Left lung (tissue), 10 donors: Measurements from ENCODE around the gene PRKN. TPM values are rescaled to one million over a fixed set of nuclear protein-coding genes. Genes with fewer than 3 reads are reported as not detected.

Source experiments
- ATAC-seq: fragments of 200-7000 bp; cut with Tn5 transposase; one replicate; pipeline ENCODE4 v1.9.1; 2020; ENCODE audit warnings: moderate library complexity
- DNase-seq, 4 donors: peaks; one replicate each; pipeline ENCODE4 v3.0.0-alpha.2; 2013 to 2020
- H3K27ac ChIP-seq, 2 donors: fragments of 200-600 bp; sonication (generic) in 1 of 2; one replicate each; pipeline versions ENCODE4 v1.5.0 to v1.8.0; 2020 to 2021
- H3K27me3 ChIP-seq, 2 donors: fragments of 200-600 bp; sonication (generic) in 1 of 2; one replicate each; pipeline versions ENCODE4 v1.5.0 to v1.8.0; 2020 to 2021
- H3K36me3 ChIP-seq, 2 donors: fragments of 200-600 bp; sonication (generic) in 1 of 2; one replicate each; pipeline versions ENCODE4 v1.5.0 to v1.8.0; 2020 to 2021
- H3K4me1 ChIP-seq, 2 donors: fragments of 200-600 bp; one replicate each; pipeline ENCODE4 v1.8.0; 2021
- H3K4me3 ChIP-seq, 2 donors: fragments of 200-600 bp; sonication (generic) in 1 of 2; one replicate each; pipeline versions ENCODE4 v1.5.0 to v1.8.0; 2020 to 2021; ENCODE audit warnings: mild to moderate bottlenecking in 1 of 2
- H3K9me3 ChIP-seq, 2 donors: fragments of 200-600 bp; sonication (generic) in 1 of 2; one replicate each; pipeline versions ENCODE4 v1.5.0 to v1.8.0; 2020 to 2021
- intact Hi-C, 2 donors: fragments of 100-400 bp; cut with DNase I; formaldehyde crosslinking; loops; one replicate each; pipeline versions ENCODE4 v1.11.2 to v1.14.2; 2022
- polyA plus RNA-seq, 6 donors: library from polyadenylated mRNA; unstranded; fragments of 120-200 nt; gene quantifications; one replicate each; pipeline ENCODE4 v1.2.1, GENCODE V29; 2013; ENCODE audit not compliant: insufficient read length in 6 of 6
- total RNA-seq, 2 donors: library from RNA; stranded (reverse); fragmentation: NEBNext Ultra II Directional; extraction: Animal tissue kit (Norgen Biotek cat#: 25700); gene quantifications; one replicate each; pipeline ENCODE4 v1.2.1, GENCODE V29; 2021
- TF ChIP-seq, protein P1 (sequence below), 2 donors: fragments of 200-600 bp; sonication (generic) in 1 of 2; IDR thresholded peaks; one replicate each; pipeline versions ENCODE4 v1.5.0 to v1.8.0; 2021; ENCODE audit warnings: antibody characterized with exemption in 2 of 2
- donor health status: DM: no; HTN: yes; CAD: no.
- donor health status: DM: no; HTN: no; CAD: no.

Gene PRKN
- total and polyA plus RNA-seq, 8 donors = 1.9 to 4.3 (median 2.5) TPM

GRCh38 chr6:161696801-161697200 is 1030.8 kb downstream of the PRKN start:
- no peaks in the 10 kb centered on the region for H3K4me1 ChIP-seq
- TF ChIP-seq, protein P1, sequence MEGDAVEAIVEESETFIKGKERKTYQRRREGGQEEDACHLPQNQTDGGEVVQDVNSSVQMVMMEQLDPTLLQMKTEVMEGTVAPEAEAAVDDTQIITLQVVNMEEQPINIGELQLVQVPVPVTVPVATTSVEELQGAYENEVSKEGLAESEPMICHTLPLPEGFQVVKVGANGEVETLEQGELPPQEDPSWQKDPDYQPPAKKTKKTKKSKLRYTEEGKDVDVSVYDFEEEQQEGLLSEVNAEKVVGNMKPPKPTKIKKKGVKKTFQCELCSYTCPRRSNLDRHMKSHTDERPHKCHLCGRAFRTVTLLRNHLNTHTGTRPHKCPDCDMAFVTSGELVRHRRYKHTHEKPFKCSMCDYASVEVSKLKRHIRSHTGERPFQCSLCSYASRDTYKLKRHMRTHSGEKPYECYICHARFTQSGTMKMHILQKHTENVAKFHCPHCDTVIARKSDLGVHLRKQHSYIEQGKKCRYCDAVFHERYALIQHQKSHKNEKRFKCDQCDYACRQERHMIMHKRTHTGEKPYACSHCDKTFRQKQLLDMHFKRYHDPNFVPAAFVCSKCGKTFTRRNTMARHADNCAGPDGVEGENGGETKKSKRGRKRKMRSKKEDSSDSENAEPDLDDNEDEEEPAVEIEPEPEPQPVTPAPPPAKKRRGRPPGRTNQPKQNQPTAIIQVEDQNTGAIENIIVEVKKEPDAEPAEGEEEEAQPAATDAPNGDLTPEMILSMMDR (IDR thresholded peaks at IDR 0.05) = no peak
- no peaks in the 10 kb centered on the region for H3K27me3 ChIP-seq
- H3K4me3 ChIP-seq = no peak overlapping the region
- ATAC-seq (no peak), DNase-seq (no peak)
- H3K9me3 ChIP-seq = no peaks in the 10 kb centered on the region
- no peaks in the 10 kb centered on the region for H3K36me3 ChIP-seq
- no peak overlapping the region for H3K27ac ChIP-seq
- intact Hi-C loops = no loop called here

- peak; percentile 25 for ATAC-seq
- intact Hi-C loops = no loop called here
- Histone ChIP-seq H3K4me3 (no peak overlapping the region), H3K36me3 (no peaks in the 10 kb centered on the region), H3K4me1 (no peaks in the 10 kb centered on the region), H3K27me3 (no peaks in the 10 kb centered on the region), H3K9me3 (no peaks in the 10 kb centered on the region), H3K27ac (no peak overlapping the region)
- TF ChIP-seq, protein P1 (IDR thresholded peaks at IDR 0.05) = peak; percentile 31 to 34
- peak in 1 of 4 donors; percentile 1 for DNase-seq
Observed at GRCh38 chr6:161694995-161695394, 1032.6 kb downstream of the PRKN start.

- intact Hi-C loops = no loop called here
- no peaks in the 10 kb centered on the region for H3K27me3 ChIP-seq
- no peak overlapping the region for H3K4me3 ChIP-seq
- DNase-seq (no peak), ATAC-seq (no peak)
- no peaks in the 10 kb centered on the region for H3K4me1 ChIP-seq
- TF ChIP-seq, protein P1 (IDR thresholded peaks at IDR 0.05) = no peak
- no peaks in the 10 kb centered on the region for H3K36me3 ChIP-seq
- H3K27ac ChIP-seq = no peak overlapping the region
- no peaks in the 10 kb centered on the region for H3K9me3 ChIP-seq
Observed at GRCh38 chr6:161686655-161687054, 1040.9 kb downstream of the PRKN start.

DNA sequence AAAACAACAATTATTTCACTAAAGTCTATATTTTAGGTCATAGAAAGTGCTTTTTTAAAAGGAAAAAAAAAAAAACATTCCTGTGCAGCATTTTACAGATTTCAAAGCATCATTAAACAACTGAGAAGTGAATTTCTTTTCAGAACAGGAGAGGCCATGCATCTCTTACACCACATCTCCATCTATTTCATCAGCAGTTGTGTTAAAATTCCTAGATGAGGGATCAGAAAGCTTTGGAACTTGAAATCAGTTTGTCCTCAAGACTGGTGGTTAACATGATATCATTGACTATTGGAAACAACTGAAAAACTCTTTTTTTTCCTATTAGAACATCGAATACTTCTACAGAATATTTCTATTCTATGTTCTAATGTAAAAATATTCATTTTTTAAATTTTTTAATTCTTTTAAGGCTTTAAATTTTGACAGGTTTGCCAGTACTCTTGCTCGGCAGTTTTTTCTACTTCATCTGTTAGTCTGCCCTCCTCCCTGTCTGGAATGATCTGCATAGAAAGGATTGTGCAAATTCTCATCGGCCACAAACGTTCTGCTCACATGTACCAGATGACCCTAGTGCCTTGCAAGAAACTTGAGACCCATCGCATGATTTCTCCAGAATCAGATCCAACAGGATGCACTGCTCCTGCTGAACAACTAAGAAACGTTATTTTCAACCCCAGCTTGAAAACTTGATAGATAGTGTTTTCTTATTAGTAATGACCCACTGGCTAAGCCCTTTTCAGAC is 1042.7 kb downstream of the PRKN start:
- DNase-seq (no peak), ATAC-seq (no peak)
- TF ChIP-seq, protein P1 (IDR thresholded peaks at IDR 0.05) = no peak
- intact Hi-C loops = no loop called here
- no peaks in the 10 kb centered on the region for H3K27me3 ChIP-seq
- H3K4me3 ChIP-seq = no peak overlapping the region
- H3K4me1 ChIP-seq = no peaks in the 10 kb centered on the region
- no peaks in the 10 kb centered on the region for H3K36me3 ChIP-seq
- no peak overlapping the region for H3K27ac ChIP-seq
- H3K9me3 ChIP-seq = no peaks in the 10 kb centered on the region

GRCh38 chr6:161683400-161683799 is 1044.2 kb downstream of the PRKN start:
- ATAC-seq (no peak), DNase-seq (no peak)
- TF ChIP-seq, protein P1 (IDR thresholded peaks at IDR 0.05) = no peak
- Histone ChIP-seq H3K27ac (no peak overlapping the region), H3K36me3 (no peaks in the 10 kb centered on the region), H3K27me3 (no peaks in the 10 kb centered on the region), H3K4me3 (no peak overlapping the region), H3K4me1 (no peaks in the 10 kb centered on the region), H3K9me3 (no peaks in the 10 kb centered on the region)
- intact Hi-C loops = no loop called here
